Esophagus (tissue), 2 donors: ENCODE measurements around the gene CHRD. TPM values are rescaled to one million over a fixed set of nuclear protein-coding genes. Genes with fewer than 3 reads are reported as not detected.
A peak's percentile ranks its signal among the peaks of the same experiment; 100 is the strongest.

Experiments
- H3K27ac ChIP-seq, 2 donors: one replicate each; pipeline ENCODE4 v1.5.1; 2013; ENCODE audit warnings: low read depth in 2 of 2, mild to moderate bottlenecking in 2 of 2, inconsistent platforms in 1 of 2, low read length in 1 of 2, moderate library complexity in 1 of 2
- H3K27me3 ChIP-seq, 2 donors: one replicate each; pipeline ENCODE4 v1.6.1; 2013; ENCODE audit warnings: low read length in 2 of 2, control low read depth in 1 of 2, mild to moderate bottlenecking in 1 of 2; ENCODE audit not compliant: insufficient read depth in 2 of 2, control insufficient read depth in 1 of 2
- H3K36me3 ChIP-seq, 2 donors: one replicate each; pipeline ENCODE4 v1.6.1; 2013; ENCODE audit warnings: low read length in 1 of 2; ENCODE audit not compliant: control insufficient read depth in 2 of 2, insufficient read depth in 2 of 2
- H3K4me1 ChIP-seq, 2 donors: one replicate each; pipeline ENCODE4 v1.6.1; 2013; ENCODE audit warnings: low read length in 1 of 2; ENCODE audit not compliant: control insufficient read depth in 2 of 2, insufficient read depth in 2 of 2
- H3K4me3 ChIP-seq, 2 donors: one replicate each; pipeline ENCODE4 v1.5.1; 2013; ENCODE audit warnings: low read length in 2 of 2, mild to moderate bottlenecking in 2 of 2, low read depth in 1 of 2, moderate library complexity in 1 of 2
- H3K9me3 ChIP-seq, 2 donors: one replicate each; pipeline ENCODE4 v1.6.1; 2013; ENCODE audit warnings: mild to moderate bottlenecking in 2 of 2, low read depth in 1 of 2, low read length in 1 of 2, moderate library complexity in 1 of 2; ENCODE audit not compliant: control insufficient read depth in 2 of 2, insufficient read depth in 1 of 2
- WGBS, 2 donors: extraction: QIAGEN DNeasy Blood & Tissue Kit; methylation state at CpG; one replicate each; pipeline ENCODE4 v1.1.7; 2013; 5-methylcytosine and 5-hydroxymethylcytosine counted together
- polyA plus RNA-seq, 2 donors: library from polyadenylated mRNA; stranded (reverse); fragments of 200-250 nt; gene quantifications; one replicate each; pipeline ENCODE4 v1.2.3, GENCODE V29; 2013
- donor health status: healthy with polysubstance abuse.
- donor health status: Bipolar disorder and iron deficiency.

The CHRD gene
- polyA plus RNA-seq = 1 to 10 TPM; 2.2 to 3.0 TPM

GRCh38 chr3:184379358-184380184 lies at the start of gene CHRD:
TSS of gene CHRD (plus strand) at chr3:184380054. CDS start at chr3:184380319, 265 bp downstream.
- WGBS, 2 donors = 13 to 32% methylated on average over 21 to 65 of the region's 71 CpGs
- Histone ChIP-seq H3K27me3 (no peaks in the 10 kb centered on the region), H3K27ac (peak within 1 kb of the TSS; percentile 42 to 58), H3K4me1 (no peaks in the 10 kb centered on the region), H3K36me3 (no peaks in the 10 kb centered on the region), H3K4me3 (peak within 1 kb of the TSS; percentile 14 to 63), H3K9me3 (no peaks in the 10 kb centered on the region)

DNA sequence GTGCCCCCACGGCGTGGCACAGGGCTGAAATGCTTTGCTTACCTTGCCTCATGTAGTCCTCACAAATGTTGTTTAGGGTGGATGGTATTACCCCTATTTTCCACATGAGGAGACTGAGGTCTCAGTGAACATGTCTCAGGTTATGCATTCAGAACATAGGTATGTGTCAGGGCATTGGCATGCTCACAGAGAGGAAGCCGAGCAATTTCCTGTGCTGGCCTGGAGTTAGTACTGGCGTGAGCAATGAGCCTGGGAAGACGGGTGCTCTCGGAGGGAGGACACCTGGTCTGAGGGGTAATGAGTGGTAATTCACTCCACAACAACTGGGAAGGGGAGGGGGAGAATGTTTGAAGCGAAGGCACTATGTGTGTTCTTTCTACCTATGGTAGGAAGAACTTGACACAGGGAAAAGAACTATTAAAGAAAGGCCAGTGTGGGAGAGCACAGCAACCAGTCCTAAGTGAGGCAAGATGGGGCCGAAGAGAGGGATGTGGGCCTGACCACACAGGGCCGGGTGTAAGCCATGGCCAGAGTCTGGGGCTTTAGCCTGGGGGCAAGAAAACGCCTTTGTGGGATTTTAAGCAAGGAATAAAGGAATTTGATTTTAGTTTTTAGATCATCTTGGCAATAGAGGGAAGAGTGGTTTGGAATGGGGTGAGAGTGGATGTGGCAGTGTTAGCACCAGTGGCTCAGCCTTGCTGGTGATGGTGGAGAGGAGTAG lies 47.3 kb upstream of the CHRD start:
- Histone ChIP-seq H3K27ac (peak overlapping the region; percentile 18 to 87), H3K4me3 (no peak overlapping the region), H3K36me3 (peaks cover 29 to 50% of the 10 kb centered on the region in 2 donors), H3K4me1 (peaks cover 2 to 10% of the 10 kb centered on the region in 2 donors), H3K27me3 (no peaks in the 10 kb centered on the region), H3K9me3 (no peaks in the 10 kb centered on the region)
- 63 to 73% methylated on average over 10 of the region's 10 CpGs for WGBS, 2 donors

- H3K27me3 ChIP-seq = no peaks in the 10 kb centered on the region
- 79 to 86% methylated on average over 6 of the region's 6 CpGs for WGBS, 2 donors
- peak overlapping the region; percentile 18 to 87 for H3K27ac ChIP-seq
- H3K9me3 ChIP-seq = no peaks in the 10 kb centered on the region
- H3K36me3 ChIP-seq = peaks cover 24 to 45% of the 10 kb centered on the region in 2 donors
- H3K4me3 ChIP-seq = no peak overlapping the region
- peaks cover 2 to 11% of the 10 kb centered on the region in 2 donors for H3K4me1 ChIP-seq
Measured at GRCh38 chr3:184333190-184333589, 46.7 kb upstream of the CHRD start.

DNA sequence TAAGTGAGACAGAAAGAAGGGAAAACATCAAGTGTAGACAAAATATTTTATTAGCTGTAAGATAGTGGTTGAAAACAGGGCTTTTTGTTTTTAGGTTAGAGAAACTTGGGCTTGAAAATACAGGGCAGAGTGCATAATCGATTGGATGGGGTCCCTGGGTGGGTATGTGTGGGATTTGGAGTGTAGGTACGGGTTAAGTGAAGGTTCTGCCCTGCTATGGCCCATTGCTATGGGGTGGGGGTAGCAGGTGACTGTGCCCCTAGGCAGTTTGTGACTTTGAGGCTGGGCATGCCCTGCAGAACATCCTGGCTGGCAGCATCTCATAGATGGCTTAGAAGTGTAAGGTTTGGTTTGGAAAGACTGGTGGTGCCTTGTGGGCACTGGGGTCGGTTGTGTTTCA lies 46.2 kb upstream of the CHRD start:
- 69 to 70% methylated on average over 3 of the region's 3 CpGs for WGBS, 2 donors
- H3K4me1 ChIP-seq = peaks cover 2 to 16% of the 10 kb centered on the region in 2 donors
- peaks cover 19 to 40% of the 10 kb centered on the region in 2 donors for H3K36me3 ChIP-seq
- no peak overlapping the region for H3K4me3 ChIP-seq
- no peaks in the 10 kb centered on the region for H3K9me3 ChIP-seq
- H3K27me3 ChIP-seq = no peaks in the 10 kb centered on the region
- H3K27ac ChIP-seq = peak overlapping the region; percentile 18 to 71

- no peaks in the 10 kb centered on the region for H3K27me3 ChIP-seq
- H3K9me3 ChIP-seq = no peaks in the 10 kb centered on the region
- no peak overlapping the region for H3K4me3 ChIP-seq
- peak overlapping the region; percentile 98 to 99 for H3K27ac ChIP-seq
- peaks cover 2 to 18% of the 10 kb centered on the region in 2 donors for H3K4me1 ChIP-seq
- H3K36me3 ChIP-seq = peaks cover 19 to 36% of the 10 kb centered on the region in 2 donors
- 76 to 77% methylated on average over 15 of the region's 15 CpGs for WGBS, 2 donors
Measured at GRCh38 chr3:184334470-184335158, 45.2 kb upstream of the CHRD start.

DNA sequence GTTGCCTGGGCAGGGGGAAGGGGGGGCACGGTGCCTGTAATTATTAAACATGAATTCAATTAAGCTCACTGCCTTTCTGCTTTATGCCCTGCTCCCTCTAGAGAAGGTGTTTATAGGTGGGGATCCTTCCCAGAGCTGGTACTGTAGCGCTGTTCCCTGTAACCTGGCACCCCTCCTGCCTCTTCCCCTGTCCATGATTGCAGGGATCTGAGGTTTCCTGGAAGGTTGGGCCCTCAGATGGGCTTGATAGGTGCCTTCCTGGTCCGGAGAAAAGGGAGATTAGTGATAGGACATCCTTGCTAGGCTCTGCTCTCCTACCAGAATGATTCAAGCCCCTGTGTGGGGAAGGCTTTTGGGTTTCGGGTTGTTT lies 44.6 kb upstream of the CHRD start:
- Histone ChIP-seq H3K4me1 (peaks cover 2 to 18% of the 10 kb centered on the region in 2 donors), H3K36me3 (peaks cover 19 to 35% of the 10 kb centered on the region in 2 donors)
- 50 to 54% methylated on average over 4 of the region's 4 CpGs for WGBS, 2 donors

GRCh38 chr3:184335661-184336546 lies 44.0 kb upstream of the CHRD start:
- H3K27me3 ChIP-seq = no peaks in the 10 kb centered on the region
- H3K27ac ChIP-seq = peak overlapping the region; percentile 98 to 99
- H3K36me3 ChIP-seq = peaks cover 19 to 34% of the 10 kb centered on the region in 2 donors
- H3K4me3 ChIP-seq = peak overlapping the region; percentile 72 to 76
- no peaks in the 10 kb centered on the region for H3K9me3 ChIP-seq
- peaks cover 2 to 18% of the 10 kb centered on the region in 2 donors for H3K4me1 ChIP-seq
- 1% methylated on average over 57 to 77 of the region's 77 CpGs for WGBS, 2 donors

More for the DNA sequence above, 44.6 kb upstream of the CHRD start:
- no peaks in the 10 kb centered on the region for H3K9me3 ChIP-seq
- peak overlapping the region in 1 of 2 donors; percentile 76 for H3K4me3 ChIP-seq
- H3K27ac ChIP-seq = peak overlapping the region; percentile 98 to 99
- H3K27me3 ChIP-seq = no peaks in the 10 kb centered on the region

- 14 to 21% methylated on average over 17 of the region's 17 CpGs for WGBS, 2 donors
- H3K27ac ChIP-seq = peak overlapping the region; percentile 98 to 99
Measured at GRCh38 chr3:184336547-184337398, 43.1 kb upstream of the CHRD start.

More at GRCh38 chr3:184336547-184337398, 43.1 kb upstream of the CHRD start:
- H3K9me3 ChIP-seq = no peaks in the 10 kb centered on the region
- H3K27me3 ChIP-seq = no peaks in the 10 kb centered on the region
- H3K4me3 ChIP-seq = peak overlapping the region; percentile 72 to 76
- peaks cover 12 to 28% of the 10 kb centered on the region in 2 donors for H3K36me3 ChIP-seq
- H3K4me1 ChIP-seq = peaks cover 2 to 21% of the 10 kb centered on the region in 2 donors
